Camera-type eye (tissue), 1 donor: ENCODE results near the gene TH. TPM values are rescaled to one million over a fixed set of nuclear protein-coding genes. Genes with fewer than 3 reads are reported as not detected.

ENCODE experiments used
- total RNA-seq: library from RNA; depleted of rRNA; stranded (reverse); fragments of >200 nt; gene quantifications from one replicate; pipeline ENCODE4 v1.2.3, GENCODE V29; 2014

TH gene
- 2.3 TPM for total RNA-seq

DNA sequence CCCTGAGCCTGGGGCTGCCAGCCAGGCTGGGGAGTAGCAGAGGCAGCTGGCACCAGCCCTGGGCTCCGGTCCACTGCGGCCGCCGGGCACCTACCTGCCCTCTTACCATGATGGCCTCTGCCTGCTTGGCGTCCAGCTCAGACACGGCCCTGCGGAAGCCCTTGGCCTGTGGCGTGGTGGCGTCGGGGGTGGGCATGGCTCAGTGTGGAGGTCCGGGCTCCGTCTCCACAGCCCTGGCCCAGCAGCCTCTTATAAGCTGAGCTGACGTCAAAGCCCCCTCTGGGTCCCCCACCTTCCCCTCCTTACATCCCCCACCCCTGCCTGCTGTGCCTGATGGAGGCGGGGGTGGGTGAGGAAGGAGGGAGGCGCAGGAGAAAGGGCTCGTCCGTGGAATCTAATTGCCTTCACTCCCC, at the start of gene TH:
Gene TH, minus strand, starts transcription at position 225 of the 413 bp plus-strand sequence. Its CDS starts 29 bp downstream, at position 196.

DNA sequence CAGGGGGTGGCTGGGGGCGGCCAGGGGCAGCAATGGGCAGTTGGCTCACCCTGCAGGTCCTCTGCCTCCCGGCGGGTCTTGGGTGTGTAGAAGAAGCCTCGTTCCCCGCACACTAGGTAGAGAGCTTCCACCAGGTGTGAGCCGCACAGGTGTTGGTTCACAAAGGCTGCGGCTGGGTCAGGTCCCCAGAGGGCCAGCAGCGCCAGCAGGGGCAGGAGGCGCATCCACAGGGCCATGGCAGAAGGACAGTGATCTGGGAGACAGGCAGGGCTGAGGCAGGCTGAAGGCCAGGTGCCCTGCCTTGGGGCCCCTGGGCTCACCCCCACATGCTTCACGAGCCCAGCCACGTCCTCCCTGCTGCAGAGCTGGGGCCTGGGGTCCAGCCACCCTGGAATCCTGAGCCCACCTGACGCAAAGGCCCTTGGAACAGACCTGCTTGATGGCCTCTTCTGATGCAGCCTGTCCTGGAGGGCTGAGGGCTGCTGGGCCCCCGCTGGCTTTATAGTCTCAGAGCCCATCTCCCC, 10.8 kb downstream of the TH start, which contains the start of gene INS:
Gene INS, minus strand, starts transcription at position 474 of the 524 bp plus-strand sequence. Its CDS starts 238 bp downstream, at position 236.

DNA sequence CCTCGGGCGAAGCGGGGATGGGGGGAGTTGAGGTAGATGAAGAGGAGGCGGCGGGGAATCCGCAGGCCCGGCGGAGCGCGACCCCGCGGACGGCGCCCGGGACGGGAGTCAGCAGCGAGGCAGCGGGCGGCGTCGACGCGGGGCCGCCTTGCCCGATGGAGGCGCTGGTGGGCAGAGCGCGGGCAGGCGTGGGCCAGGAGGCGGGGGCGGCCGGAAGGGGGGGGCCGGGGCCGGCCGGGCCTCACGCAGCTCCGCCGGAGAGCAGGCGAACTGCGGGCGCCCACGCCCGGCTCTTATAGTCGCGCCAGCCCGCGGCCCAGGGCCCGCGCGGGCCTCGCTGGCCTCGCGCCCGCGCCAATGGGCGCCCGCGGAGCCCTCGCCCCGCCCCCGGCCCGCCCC, 32.5 kb downstream of the TH start, which contains the start of gene IGF2:
Gene IGF2, minus strand, starts transcription at position 267 of the 399 bp plus-strand sequence. CDS start 3,866 bp downstream, outside the sequence.

Other genes starting within 250 kb of the TH start
- 33.5 TPM for gene MRPL23, start 224.5 kb downstream of the TH start, total RNA-seq
- 3,111 TPM for gene H19, start 174.0 kb downstream of the TH start, total RNA-seq
- 458 TPM for gene IGF2, start 32.4 kb downstream of the TH start, total RNA-seq
- not detected for gene INS, start 10.6 kb downstream of the TH start, total RNA-seq
- 0.82 TPM for gene ASCL2, start 98.8 kb upstream of the TH start, total RNA-seq
- gene C11orf21, start 130.1 kb upstream of the TH start, total RNA-seq: 1.3 TPM
- 3.3 TPM for gene TSPAN32, start 130.2 kb upstream of the TH start, total RNA-seq
- gene CD81, start 205.5 kb upstream of the TH start, total RNA-seq: 321 TPM
- gene TSSC4, start 228.9 kb upstream of the TH start, total RNA-seq: 24.1 TPM